Parathyroid adenoma (tissue), 2 donors: ENCODE data around the gene ANKRD33B.

Experiments
- H2AFZ ChIP-seq: fragments of 300-600 bp; sonication (generic); one replicate; pipeline ENCODE4 v1.7.0; 2017; ENCODE audit warnings: antibody characterized with exemption, mild to moderate bottlenecking
- H3K27ac ChIP-seq: fragments of 300-600 bp; sonication (generic); one replicate; pipeline ENCODE4 v1.7.0; 2017
- H3K27me3 ChIP-seq: fragments of 300-600 bp; sonication (generic); one replicate; pipeline ENCODE4 v1.7.0; 2017; ENCODE audit warnings: low read length; ENCODE audit not compliant: control insufficient read depth, insufficient read depth
- H3K36me3 ChIP-seq: fragments of 300-600 bp; sonication (generic); one replicate; pipeline ENCODE4 v1.7.0; 2017; ENCODE audit warnings: low read length; ENCODE audit not compliant: control insufficient read depth, insufficient read depth
- H3K4me1 ChIP-seq: fragments of 300-600 bp; sonication (generic); one replicate; pipeline ENCODE4 v1.7.0; 2017; ENCODE audit warnings: control low read depth
- H3K4me2 ChIP-seq: fragments of 300-600 bp; sonication (generic); one replicate; pipeline ENCODE4 v1.7.0; 2017; ENCODE audit warnings: low read length
- H3K4me3 ChIP-seq: fragments of 300-600 bp; sonication (generic); one replicate; pipeline ENCODE4 v1.7.0; 2017; ENCODE audit warnings: low read depth, low read length
- H3K79me2 ChIP-seq: fragments of 300-600 bp; sonication (generic); one replicate; pipeline ENCODE4 v1.7.0; 2017; ENCODE audit warnings: control low read depth
- H3K9ac ChIP-seq: fragments of 300-600 bp; sonication (generic); one replicate; pipeline ENCODE4 v1.7.0; 2017; ENCODE audit warnings: mild to moderate bottlenecking
- H3K9me3 ChIP-seq: fragments of 300-600 bp; sonication (generic); one replicate; pipeline ENCODE4 v1.7.0; 2017; ENCODE audit warnings: low read length; ENCODE audit not compliant: control insufficient read depth
- CTCF ChIP-seq: fragments of 300-600 bp; sonication (generic); IDR thresholded peaks from one replicate; pipeline ENCODE4 v1.7.0; 2017; ENCODE audit warnings: antibody characterized with exemption, mild to moderate bottlenecking
- donor health status: primary hyperparathyroidism.

Gene ANKRD33B

GRCh38 chr5:10595293-10595671 lies 31.4 kb downstream of the ANKRD33B start:
- Histone ChIP-seq H3K4me1 (peaks cover 4% of the 10 kb centered on the region), H3K27ac (peak overlapping the region; percentile 62), H3K4me3 (no peak overlapping the region)

GRCh38 chr5:10595672-10596309 lies 31.9 kb downstream of the ANKRD33B start:
- H3K4me1 ChIP-seq = peaks cover 4% of the 10 kb centered on the region
- no peaks in the 10 kb centered on the region for H3K36me3 ChIP-seq
- H3K9ac ChIP-seq = no peak overlapping the region
- no peaks in the 10 kb centered on the region for H3K27me3 ChIP-seq
- H3K79me2 ChIP-seq = no peaks in the 10 kb centered on the region
- peak overlapping the region; percentile 62 for H3K27ac ChIP-seq
- H3K4me2 ChIP-seq = peak overlapping the region; percentile 59
- peak overlapping the region; percentile 17 for H2AFZ ChIP-seq
- no peak overlapping the region for H3K4me3 ChIP-seq
- H3K9me3 ChIP-seq = no peaks in the 10 kb centered on the region
- TF ChIP-seq CTCF = no peak

More at GRCh38 chr5:10595293-10595671, 31.4 kb downstream of the ANKRD33B start:
- no peak for TF ChIP-seq CTCF
- Histone ChIP-seq H3K9ac (no peak overlapping the region), H3K9me3 (no peaks in the 10 kb centered on the region), H3K36me3 (no peaks in the 10 kb centered on the region), H3K27me3 (no peaks in the 10 kb centered on the region), H2AFZ (peak overlapping the region; percentile 17), H3K79me2 (no peaks in the 10 kb centered on the region), H3K4me2 (peak overlapping the region; percentile 59)

GRCh38 chr5:10596310-10596703 lies 32.4 kb downstream of the ANKRD33B start:
- H3K9me3 ChIP-seq = no peaks in the 10 kb centered on the region
- peak overlapping the region; percentile 59 for H3K4me2 ChIP-seq
- no peak overlapping the region for H3K4me3 ChIP-seq
- no peak for TF ChIP-seq CTCF
- H3K27ac ChIP-seq = no peak overlapping the region
- no peaks in the 10 kb centered on the region for H3K36me3 ChIP-seq
- peaks cover 4% of the 10 kb centered on the region for H3K4me1 ChIP-seq
- H3K27me3 ChIP-seq = no peaks in the 10 kb centered on the region
- no peak overlapping the region for H2AFZ ChIP-seq
- H3K79me2 ChIP-seq = no peaks in the 10 kb centered on the region
- no peak overlapping the region for H3K9ac ChIP-seq

- no peak for TF ChIP-seq CTCF
- H3K27ac ChIP-seq = no peak overlapping the region
Observed at GRCh38 chr5:10596886-10597451, 33.1 kb downstream of the ANKRD33B start.

GRCh38 chr5:10599113-10599512 lies 35.2 kb downstream of the ANKRD33B start:
- peaks cover 4% of the 10 kb centered on the region for H3K4me1 ChIP-seq

More at GRCh38 chr5:10596886-10597451, 33.1 kb downstream of the ANKRD33B start:
- Histone ChIP-seq H3K36me3 (no peaks in the 10 kb centered on the region), H3K79me2 (no peaks in the 10 kb centered on the region), H3K9me3 (no peaks in the 10 kb centered on the region), H3K9ac (no peak overlapping the region), H3K4me2 (no peak overlapping the region), H2AFZ (no peak overlapping the region), H3K4me3 (no peak overlapping the region), H3K4me1 (peaks cover 4% of the 10 kb centered on the region), H3K27me3 (no peaks in the 10 kb centered on the region)

More at GRCh38 chr5:10599113-10599512, 35.2 kb downstream of the ANKRD33B start:
- no peaks in the 10 kb centered on the region for H3K79me2 ChIP-seq
- no peak overlapping the region for H2AFZ ChIP-seq
- no peaks in the 10 kb centered on the region for H3K9me3 ChIP-seq
- no peaks in the 10 kb centered on the region for H3K36me3 ChIP-seq
- H3K9ac ChIP-seq = no peak overlapping the region
- H3K4me2 ChIP-seq = no peak overlapping the region
- no peaks in the 10 kb centered on the region for H3K27me3 ChIP-seq
- H3K4me3 ChIP-seq = no peak overlapping the region
- TF ChIP-seq CTCF = no peak
- no peak overlapping the region for H3K27ac ChIP-seq
